Neural progenitor cell (in vitro differentiated cells): ENCODE data around the gene TTLL3. TPM values are rescaled to one million over a fixed set of nuclear protein-coding genes. Genes with fewer than 3 reads are reported as not detected.

Source experiments
- DNase-seq: peaks from one replicate; pipeline ENCODE4 v3.0.0-alpha.2; 2016; ENCODE audit warnings: low spot score
- H2AFZ ChIP-seq: fragments of 200-600 bp; sonication (generic); replicated peaks from 2 replicates; pipeline ENCODE4 v1.6.1; 2016; ENCODE audit warnings: antibody characterized with exemption
- H3F3A ChIP-seq: fragments of 200-600 bp; sonication (generic); 2 replicates; pipeline ENCODE4 v1.6.1; 2016; ENCODE audit warnings: antibody characterized with exemption, low read depth
- H3K27ac ChIP-seq: fragments of 200-600 bp; sonication (generic); 2 replicates; pipeline ENCODE4 v1.5.1; 2016; ENCODE audit warnings: mild to moderate bottlenecking
- H3K27me3 ChIP-seq: fragments of 200-600 bp; sonication (generic); 2 replicates; pipeline ENCODE4 v1.6.1; 2016; ENCODE audit warnings: mild to moderate bottlenecking, moderate library complexity
- H3K36me3 ChIP-seq: fragments of 200-600 bp; sonication (generic); 2 replicates; pipeline ENCODE4 v1.5.1; 2016
- H3K4me1 ChIP-seq: fragments of 200-600 bp; sonication (generic); 2 replicates; pipeline ENCODE4 v1.6.1; 2016; ENCODE audit warnings: mixed run types
- H3K4me2 ChIP-seq: fragments of 200-600 bp; sonication (generic); 2 replicates; pipeline ENCODE4 v1.6.1; 2016
- H3K4me3 ChIP-seq: fragments of 200-600 bp; sonication (generic); 2 replicates; pipeline ENCODE4 v1.5.1; 2016
- H3K79me2 ChIP-seq: fragments of 200-600 bp; sonication (generic); 2 replicates; pipeline ENCODE4 v1.6.1; 2016; ENCODE audit warnings: low read depth
- H3K9ac ChIP-seq: fragments of 200-600 bp; sonication (generic); 2 replicates; pipeline ENCODE4 v1.6.1; 2016
- H3K9me3 ChIP-seq: fragments of 200-600 bp; sonication (generic); 2 replicates; pipeline ENCODE4 v1.5.1; 2016; ENCODE audit warnings: low read depth
- H4K20me1 ChIP-seq: fragments of 200-600 bp; sonication (generic); 2 replicates; pipeline ENCODE4 v1.6.1; 2016; ENCODE audit warnings: low read depth
- H3K27ac Mint-ChIP-seq: 3 replicates; pipeline ENCODE4 v1.8.0; 2021; ENCODE audit warnings: mixed read lengths
- H3K27me3 Mint-ChIP-seq: 2 replicates; pipeline ENCODE4 v1.8.0; 2022; ENCODE audit warnings: low read depth, mild to moderate bottlenecking, inconsistent platforms, moderate library complexity, mixed read lengths; ENCODE audit not compliant: insufficient read depth
- H3K36me3 Mint-ChIP-seq: 3 replicates; pipeline ENCODE4 v1.8.0; 2021; ENCODE audit warnings: mixed read lengths
- H3K4me1 Mint-ChIP-seq: 3 replicates; pipeline ENCODE4 v1.8.0; 2021; ENCODE audit warnings: mixed read lengths
- H3K4me3 Mint-ChIP-seq: 3 replicates; pipeline ENCODE4 v1.8.0; 2021; ENCODE audit warnings: mild to moderate bottlenecking, moderate library complexity, mixed read lengths
- H3K9me3 Mint-ChIP-seq: 3 replicates; pipeline ENCODE4 v1.8.0; 2020; ENCODE audit warnings: mixed read lengths
- CTCF ChIP-seq: fragments of 200-600 bp; sonication (generic); IDR thresholded peaks from 2 replicates; pipeline ENCODE4 v1.5.1; 2017; ENCODE audit warnings: antibody characterized with exemption, mild to moderate bottlenecking
- EZH2 ChIP-seq: fragments of 200-600 bp; sonication (generic); IDR thresholded peaks from 2 replicates; pipeline ENCODE4 v1.6.1; 2017; ENCODE audit warnings: antibody characterized with exemption, mild to moderate bottlenecking, moderate library complexity
- EZH2phosphoT487 ChIP-seq: fragments of 200-600 bp; sonication (generic); IDR thresholded peaks from 2 replicates; pipeline ENCODE4 v1.6.1; 2017; ENCODE audit warnings: antibody characterized with exemption
- total RNA-seq: library from RNA; depleted of rRNA; stranded (reverse); fragments of >200 nt; gene quantifications from 2 replicates; pipeline ENCODE4 v1.2.3, GENCODE V29; 2015; ENCODE audit warnings: low replicate concordance

Gene TTLL3
- total RNA-seq, 1 donor from 2014 or later = 15.0 TPM

- no peaks in the 10 kb centered on the region for H3K4me1 ChIP-seq
- no peaks in the 10 kb centered on the region for H3F3A ChIP-seq
- no peaks in the 10 kb centered on the region for H4K20me1 ChIP-seq
- H3K4me3 ChIP-seq = no peak within 1 kb of the TSS
- peaks cover 4% of the 10 kb centered on the region for H3K27me3 Mint-ChIP-seq
- no peak within 1 kb of the TSS for H3K4me2 ChIP-seq
- no peak for DNase-seq
- H3K36me3 ChIP-seq = no peaks in the 10 kb centered on the region
- no peaks in the 10 kb centered on the region for H3K27me3 ChIP-seq
- H3K9me3 ChIP-seq = no peaks in the 10 kb centered on the region
- no peak within 1 kb of the TSS for H3K27ac ChIP-seq
- H3K27ac Mint-ChIP-seq = peak within 1 kb of the TSS; percentile 88
- TF ChIP-seq EZH2phosphoT487 (no peak), EZH2 (no peak), CTCF (no peak)
- H3K4me3 Mint-ChIP-seq = no peak within 1 kb of the TSS
- no peak within 1 kb of the TSS for H2AFZ ChIP-seq
- no peak within 1 kb of the TSS for H3K9ac ChIP-seq
- no peaks in the 10 kb centered on the region for H3K36me3 Mint-ChIP-seq
- peaks cover 2% of the 10 kb centered on the region for H3K9me3 Mint-ChIP-seq
- no peaks in the 10 kb centered on the region for H3K79me2 ChIP-seq
- no peaks in the 10 kb centered on the region for H3K4me1 Mint-ChIP-seq
These were observed 69.9 kb downstream of the TTLL3 start, which contains the start of gene CIDEC for GRCh38 chr3:9879830-9880549. Gene CIDEC (minus strand): TSS chr3:9880253. CDS start chr3:9878486, 1,767 bp downstream.

- Histone ChIP-seq H4K20me1 (no peaks in the 10 kb centered on the region), H3K9me3 (no peaks in the 10 kb centered on the region), H3K27me3 (no peaks in the 10 kb centered on the region), H3K27ac (no peak overlapping the region), H3K4me3 (no peak overlapping the region), H3K36me3 (no peaks in the 10 kb centered on the region), H3K4me1 (no peaks in the 10 kb centered on the region), H3K9ac (no peak overlapping the region), H3K4me2 (no peak overlapping the region), H3K79me2 (no peaks in the 10 kb centered on the region), H3F3A (no peaks in the 10 kb centered on the region), H2AFZ (no peak overlapping the region)
- Mint-ChIP-seq H3K27ac (no peak overlapping the region), H3K27me3 (peaks cover 11% of the 10 kb centered on the region), H3K4me1 (no peaks in the 10 kb centered on the region), H3K36me3 (no peaks in the 10 kb centered on the region), H3K4me3 (no peak overlapping the region), H3K9me3 (peaks cover 2% of the 10 kb centered on the region)
- DNase-seq = no peak
- TF ChIP-seq CTCF (no peak), EZH2phosphoT487 (no peak), EZH2 (no peak)
These were observed 71.4 kb downstream of the TTLL3 start for GRCh38 chr3:9881441-9881840.

GRCh38 chr3:9883706-9884554, 73.9 kb downstream of the TTLL3 start:
- Mint-ChIP-seq H3K9me3 (peaks cover 2% of the 10 kb centered on the region), H3K27me3 (peaks cover 7% of the 10 kb centered on the region), H3K4me3 (no peak overlapping the region), H3K36me3 (no peaks in the 10 kb centered on the region), H3K27ac (no peak overlapping the region), H3K4me1 (no peaks in the 10 kb centered on the region)
- Histone ChIP-seq H3K4me2 (no peak overlapping the region), H2AFZ (no peak overlapping the region), H3K4me3 (no peak overlapping the region), H3K9me3 (no peaks in the 10 kb centered on the region), H3K36me3 (no peaks in the 10 kb centered on the region), H3K27ac (no peak overlapping the region), H3K4me1 (no peaks in the 10 kb centered on the region), H3K79me2 (no peaks in the 10 kb centered on the region), H3F3A (no peaks in the 10 kb centered on the region), H4K20me1 (no peaks in the 10 kb centered on the region), H3K27me3 (no peaks in the 10 kb centered on the region), H3K9ac (no peak overlapping the region)
- no peak for TF ChIP-seq EZH2phosphoT487
- TF ChIP-seq EZH2 = no peak
- TF ChIP-seq CTCF = no peak
- no peak for DNase-seq
